GM18870 (cell line): ENCODE data around the gene RAB40B.
"Not testable (repeated sequence)": the region's sequence is repeated elsewhere in the genome, so short reads cannot be mapped to it uniquely, and the experiment has no call there.

Source experiments
- ATAC-seq: cut with Tn5 transposase; IDR thresholded peaks from one replicate; pipeline ENCODE4 v1.9.1; 2021; ENCODE audit warnings: moderate library complexity; ENCODE audit not compliant: unreplicated experiment

RAB40B gene, protein sequence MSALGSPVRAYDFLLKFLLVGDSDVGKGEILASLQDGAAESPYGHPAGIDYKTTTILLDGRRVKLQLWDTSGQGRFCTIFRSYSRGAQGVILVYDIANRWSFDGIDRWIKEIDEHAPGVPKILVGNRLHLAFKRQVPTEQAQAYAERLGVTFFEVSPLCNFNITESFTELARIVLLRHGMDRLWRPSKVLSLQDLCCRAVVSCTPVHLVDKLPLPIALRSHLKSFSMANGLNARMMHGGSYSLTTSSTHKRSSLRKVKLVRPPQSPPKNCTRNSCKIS

GRCh38 chr17:82698065-82698973, at the start of gene RAB40B:
TSS of gene RAB40B (minus strand) at chr17:82698698. CDS start at chr17:82698596, 102 bp downstream.
- ATAC-seq: peak; percentile 97

- ATAC-seq: no peak
These were observed 47.0 kb upstream of the RAB40B start for GRCh38 chr17:82745524-82745923.

DNA sequence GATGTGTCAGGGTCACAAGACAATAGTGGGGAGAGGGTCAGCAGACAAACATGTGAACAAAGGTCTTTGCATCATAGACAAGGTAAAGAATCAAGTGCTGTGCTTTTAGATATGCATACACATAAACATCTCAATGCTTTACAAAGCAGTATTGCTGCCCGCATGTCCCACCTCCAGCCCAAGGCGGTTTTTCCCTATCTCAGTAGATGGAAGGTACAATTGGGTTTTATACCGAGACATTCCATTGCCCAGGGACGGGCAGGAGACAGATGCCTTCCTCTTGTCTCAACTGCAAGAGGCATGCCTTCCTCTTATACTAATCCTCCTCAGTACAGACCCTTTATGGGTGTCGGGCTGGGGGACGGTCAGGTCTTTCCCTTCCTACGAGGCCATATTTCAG, 46.2 kb upstream of the RAB40B start:
- not testable (repeated sequence) for ATAC-seq

GRCh38 chr17:82743344-82744219, 45.1 kb upstream of the RAB40B start:
- ATAC-seq: no peak

DNA sequence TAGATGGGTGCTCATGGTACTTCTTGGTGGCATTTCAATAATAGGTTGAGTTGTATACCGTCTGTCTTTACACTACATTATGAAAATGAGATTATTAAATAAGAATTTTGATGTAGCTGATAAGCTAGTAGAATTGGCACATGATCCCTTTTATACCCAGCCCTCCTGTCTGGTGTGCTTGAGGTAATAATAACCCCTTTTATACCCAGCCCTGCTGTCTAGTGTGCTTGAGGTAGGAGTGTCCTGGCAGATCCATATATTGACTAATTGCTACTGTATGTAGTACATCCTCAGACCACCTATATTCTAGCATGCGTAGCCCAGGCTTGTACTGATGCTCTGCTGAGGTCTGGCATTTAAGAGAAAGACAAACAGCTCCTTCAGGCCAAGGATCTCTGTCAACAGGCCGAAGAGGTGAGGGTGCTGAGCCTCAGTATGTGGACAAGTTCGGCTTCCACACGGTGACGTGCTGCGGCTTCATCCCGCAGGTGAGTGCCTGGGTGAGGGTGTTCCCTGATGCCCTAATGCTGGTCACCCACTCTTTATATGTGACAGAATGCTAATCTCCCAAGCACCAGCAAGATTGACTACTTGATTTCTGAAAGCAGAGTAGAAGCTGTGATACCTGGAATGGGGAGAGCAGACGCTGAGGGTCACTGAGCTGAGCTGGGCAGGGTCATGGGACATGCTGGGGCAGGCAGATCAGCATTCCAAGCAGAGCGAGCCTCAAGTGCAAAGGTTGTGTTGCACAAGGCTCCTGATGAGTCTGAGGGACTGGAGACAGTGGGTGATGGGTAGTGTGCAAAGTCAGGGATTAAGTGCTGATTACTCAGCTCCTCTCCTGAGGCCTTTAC, 42.6 kb upstream of the RAB40B start:
- no peak for ATAC-seq

DNA sequence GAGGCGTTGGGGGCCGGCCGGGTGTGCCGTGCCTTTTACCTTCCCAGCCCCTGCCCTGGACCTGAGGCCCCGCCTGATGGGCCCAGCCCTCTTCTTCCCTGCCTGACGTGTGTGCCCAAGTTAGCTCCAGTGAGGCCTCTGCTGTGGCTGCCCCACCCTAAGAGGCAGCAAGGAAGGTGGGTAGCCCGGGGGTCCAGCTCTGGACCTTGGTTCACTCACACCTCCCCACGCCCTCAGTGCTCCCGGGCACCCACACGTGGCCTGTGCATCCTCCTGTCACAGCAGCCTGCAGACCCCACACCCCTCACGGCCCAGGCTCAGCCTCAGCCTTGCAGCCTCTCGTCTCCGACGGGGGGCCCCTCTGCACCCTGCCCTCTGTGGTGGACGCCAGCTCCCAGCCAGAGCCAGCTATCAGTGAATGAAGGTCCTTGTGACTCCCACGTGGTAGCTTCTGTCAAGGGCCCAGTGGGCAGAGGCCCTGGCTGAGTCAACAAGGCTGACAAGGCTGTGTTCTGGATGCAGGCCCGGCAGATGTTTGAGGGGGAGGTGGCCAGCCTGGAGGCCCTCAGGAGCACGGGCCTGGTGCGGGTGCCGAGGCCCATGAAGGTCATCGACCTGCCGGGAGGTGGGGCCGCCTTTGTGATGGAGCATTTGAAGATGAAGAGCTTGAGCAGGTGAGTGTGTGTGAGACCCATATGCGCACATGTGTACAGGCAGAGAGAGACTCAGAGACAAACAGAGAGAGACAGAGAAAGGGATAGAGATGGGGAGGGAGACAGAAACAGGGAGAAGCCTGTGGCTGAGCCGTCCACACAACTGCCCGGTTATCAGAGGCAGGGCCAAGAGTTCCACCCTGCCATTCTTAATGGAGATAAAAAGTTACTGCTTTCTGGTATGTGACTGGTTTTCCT, 39.7 kb upstream of the RAB40B start:
- ATAC-seq: no peak

DNA sequence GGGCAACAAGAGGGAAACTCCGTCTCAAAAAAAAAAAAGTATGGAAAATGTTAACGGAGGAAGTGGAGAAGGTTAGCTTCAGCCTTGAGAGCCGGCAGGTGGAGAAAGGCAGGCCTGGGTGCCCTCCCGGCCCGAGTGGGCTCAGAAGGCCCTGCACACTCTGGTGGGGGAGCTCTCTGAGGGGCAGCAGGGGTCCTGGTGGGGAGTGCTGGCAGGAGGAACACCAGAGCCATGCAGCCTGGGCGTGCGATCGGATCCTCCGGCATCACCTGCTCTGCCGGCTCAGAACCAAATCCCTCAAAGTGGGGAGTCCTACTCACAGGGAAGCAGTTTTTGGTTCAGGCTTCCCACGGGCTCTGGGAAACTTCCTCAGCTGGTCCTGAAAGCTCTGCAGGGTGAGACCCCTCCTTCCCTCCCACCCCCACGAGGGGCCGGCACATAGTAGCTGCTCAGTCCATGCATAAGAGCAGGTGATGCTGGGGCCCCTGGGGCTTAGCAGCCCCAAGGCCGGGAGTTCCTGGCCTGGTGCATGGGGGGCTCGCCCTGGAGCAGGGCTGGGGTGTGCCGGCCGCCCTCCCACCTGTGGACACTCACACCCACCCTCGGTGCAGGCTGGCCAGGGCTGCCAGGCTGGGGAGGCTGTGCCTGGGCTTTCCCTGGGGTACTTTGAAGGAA, 38.1 kb upstream of the RAB40B start:
- no peak for ATAC-seq

DNA sequence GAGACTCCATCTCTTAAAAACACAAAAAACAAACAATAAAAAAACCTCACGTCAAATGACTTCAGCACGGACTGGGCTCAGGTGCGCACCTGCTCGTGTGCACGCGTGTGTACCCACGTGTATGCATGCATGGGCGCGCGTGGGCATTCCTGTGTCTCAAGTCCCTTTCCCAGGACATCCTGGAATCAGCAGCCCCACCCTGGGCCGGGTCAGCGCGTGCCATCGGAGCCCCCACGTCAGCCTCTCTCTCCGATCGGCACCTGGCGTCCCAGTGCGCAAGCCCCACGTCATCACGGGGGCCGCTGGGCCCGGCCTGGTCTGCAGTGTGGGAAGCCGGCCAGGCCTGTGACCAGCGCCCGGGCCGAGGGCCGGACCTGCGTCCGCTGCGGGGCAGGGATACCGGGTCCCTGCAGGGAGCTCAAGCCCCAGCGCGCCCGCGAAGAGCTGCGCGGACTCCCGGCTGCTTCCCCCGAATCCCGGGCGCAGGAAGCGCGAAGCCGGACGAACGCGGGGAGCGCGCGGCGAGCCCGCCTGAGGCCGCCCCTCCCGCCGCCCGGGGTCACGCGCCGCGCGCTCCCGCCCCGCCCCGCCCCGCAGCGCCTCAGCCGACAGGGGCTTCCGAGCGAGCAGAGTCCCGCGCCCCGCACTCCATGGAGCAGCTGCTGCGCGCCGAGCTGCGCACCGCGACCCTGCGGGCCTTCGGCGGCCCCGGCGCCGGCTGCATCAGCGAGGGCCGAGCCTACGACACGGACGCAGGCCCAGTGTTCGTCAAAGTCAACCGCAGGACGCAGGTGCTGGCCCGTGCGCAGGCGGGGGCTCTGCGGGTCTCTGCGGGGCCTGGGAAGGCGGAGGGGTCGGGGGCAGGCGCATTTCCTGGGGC, 36.7 kb upstream of the RAB40B start, which contains the start of gene FN3K:
Gene FN3K (plus strand): TSS at position 629 of the 880 bp plus-strand sequence. CDS start 22 bp downstream, at position 651.
- no peak for ATAC-seq

DNA sequence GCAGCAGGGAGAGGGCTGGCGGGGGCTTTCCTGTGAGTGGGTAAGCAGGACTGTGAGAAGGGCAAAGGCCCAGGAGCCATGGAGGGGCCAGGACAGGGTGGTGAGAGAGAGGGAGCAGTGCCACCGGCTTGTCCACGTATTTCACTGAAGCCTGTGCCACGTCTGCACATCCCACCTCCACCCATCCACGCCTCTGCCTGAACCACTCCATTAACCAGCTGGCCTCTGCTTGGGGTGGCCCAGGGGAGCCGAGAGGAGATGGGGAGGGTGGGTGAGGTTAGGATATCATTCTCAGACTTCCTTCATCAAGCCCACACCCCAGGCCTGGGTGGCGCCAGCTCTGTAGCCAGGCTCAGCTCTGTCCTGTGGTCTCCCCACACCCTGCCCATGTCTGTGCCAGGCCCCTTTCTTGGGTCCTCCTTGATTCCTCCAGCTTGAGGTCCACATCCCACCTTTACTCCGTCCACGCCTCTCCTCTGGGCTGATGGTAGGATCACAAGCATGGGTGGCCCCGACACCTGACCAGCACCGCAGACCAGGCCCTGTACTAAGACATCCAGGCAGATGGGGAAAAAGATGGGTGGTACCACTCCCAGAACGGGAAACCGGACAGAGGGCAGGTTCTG, 33.7 kb upstream of the RAB40B start:
- no peak for ATAC-seq

DNA sequence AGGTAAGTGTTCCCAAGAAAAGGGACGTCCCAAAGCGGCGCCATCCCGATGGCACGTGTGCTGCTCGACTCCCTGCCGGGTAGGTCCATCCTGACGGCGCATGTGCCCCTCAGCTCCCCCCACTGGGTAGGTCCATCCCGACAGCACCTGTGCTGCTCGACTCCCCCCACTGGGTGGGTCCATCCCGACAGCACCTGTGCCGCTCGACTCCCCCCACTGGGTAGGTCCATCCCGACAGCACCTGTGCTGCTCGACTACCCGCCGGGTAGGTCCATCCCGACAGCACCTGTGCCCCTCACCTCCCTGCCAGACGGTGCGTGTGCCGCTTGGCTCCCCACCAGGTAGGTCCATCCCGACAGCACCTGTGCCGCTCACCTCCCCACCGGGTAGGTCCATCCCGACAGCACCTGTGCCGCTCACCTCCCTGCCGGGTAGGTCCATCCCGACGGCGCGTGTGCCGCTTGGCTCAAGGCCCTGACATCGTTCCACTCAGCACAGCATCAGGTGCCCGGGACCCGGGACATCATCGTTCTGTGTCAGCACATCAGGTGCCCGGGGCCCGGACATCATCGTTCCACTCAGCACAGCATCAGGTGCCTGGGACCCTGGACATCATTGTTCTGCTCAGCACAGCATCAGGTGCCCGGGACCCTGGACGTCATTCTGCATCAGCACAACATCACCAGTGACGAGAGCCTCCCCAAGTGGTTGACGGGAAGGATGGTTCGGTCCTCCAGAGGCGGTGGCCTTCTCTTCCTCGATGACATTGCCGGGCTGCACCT, 31.2 kb upstream of the RAB40B start:
- ATAC-seq: no peak

DNA sequence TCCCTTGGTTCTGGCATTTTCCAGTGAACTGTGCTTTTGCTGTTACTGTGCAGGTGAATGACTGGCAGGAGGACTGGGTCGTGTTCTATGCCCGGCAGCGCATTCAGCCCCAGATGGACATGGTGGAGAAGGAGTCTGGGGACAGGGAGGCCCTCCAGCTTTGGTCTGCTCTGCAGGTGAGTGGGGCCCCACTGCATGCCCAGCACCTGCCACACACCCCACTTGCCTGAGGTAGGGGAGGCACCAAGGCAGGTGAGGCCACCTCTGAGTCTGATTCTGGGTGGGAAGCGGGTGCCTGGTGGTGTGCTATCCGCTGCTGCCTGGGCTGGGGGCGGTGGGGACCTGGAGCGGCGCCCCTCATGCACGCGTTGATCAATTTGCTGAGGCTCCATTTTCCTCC, 27.9 kb upstream of the RAB40B start:
- ATAC-seq: no peak

DNA sequence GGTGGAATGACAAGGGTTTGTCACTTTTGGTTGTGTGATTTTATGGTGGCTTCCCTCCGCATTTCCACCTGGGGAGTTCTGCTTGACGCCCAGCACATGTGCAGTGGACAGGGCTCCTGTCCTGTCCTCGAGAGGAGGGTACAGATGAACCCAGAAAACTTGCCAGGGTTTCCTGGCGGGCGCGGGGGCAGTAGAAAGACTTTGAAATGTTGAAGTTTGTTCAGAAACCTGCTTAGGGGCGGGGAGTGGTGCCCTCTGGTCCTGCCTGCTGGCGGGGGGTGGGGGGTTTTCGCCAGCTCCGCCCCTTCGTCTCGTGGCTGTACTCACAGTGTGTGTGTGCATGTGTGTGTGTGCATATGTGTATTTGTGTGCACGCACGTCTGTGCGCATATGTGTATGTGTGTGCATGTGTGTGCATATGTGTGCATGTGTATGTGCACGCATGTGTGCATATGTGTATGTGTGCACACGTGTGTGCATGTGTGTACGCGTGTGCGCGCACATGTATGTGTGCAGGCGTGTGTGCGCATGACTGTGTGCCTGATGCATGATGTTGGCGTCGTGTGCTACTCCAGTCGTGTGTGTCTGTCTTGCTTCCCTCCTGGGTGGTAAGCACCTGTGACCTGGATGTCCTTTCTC, 24.8 kb upstream of the RAB40B start:
- no peak for ATAC-seq

DNA sequence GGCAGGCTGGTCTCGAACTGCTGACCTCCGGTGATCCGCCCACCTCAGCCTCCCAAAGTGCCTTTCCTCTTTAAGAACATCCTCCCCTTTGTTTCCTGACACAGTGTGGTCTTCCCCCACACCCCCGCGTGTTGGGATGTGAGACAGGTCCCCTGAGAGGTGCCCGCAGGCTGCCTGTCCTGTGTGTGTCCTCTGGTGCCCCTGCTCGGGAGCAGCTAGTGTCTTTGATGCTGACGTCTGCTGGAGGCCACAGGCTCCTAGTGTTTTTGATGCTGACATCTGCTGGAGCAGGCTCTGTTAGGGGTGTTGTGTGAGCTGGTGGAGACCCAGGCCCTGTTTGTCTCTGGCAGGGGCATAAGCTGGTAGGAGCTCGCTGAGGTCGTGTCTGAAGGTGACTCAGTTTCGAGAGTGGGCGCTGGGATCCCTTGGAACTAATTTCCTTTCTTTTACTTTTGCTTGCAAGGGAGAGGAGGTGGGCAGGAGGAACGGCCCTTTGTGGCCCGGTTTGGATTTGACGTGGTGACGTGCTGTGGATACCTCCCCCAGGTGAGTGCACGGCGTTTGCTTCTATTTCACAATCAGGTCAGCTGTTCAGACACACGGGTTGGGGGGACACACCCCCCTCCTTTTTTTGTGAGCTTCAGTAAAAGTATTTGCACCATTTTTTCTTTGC, 24.0 kb upstream of the RAB40B start:
- no peak for ATAC-seq

GRCh38 chr17:82720204-82720603, 21.7 kb upstream of the RAB40B start:
- ATAC-seq: no peak

DNA sequence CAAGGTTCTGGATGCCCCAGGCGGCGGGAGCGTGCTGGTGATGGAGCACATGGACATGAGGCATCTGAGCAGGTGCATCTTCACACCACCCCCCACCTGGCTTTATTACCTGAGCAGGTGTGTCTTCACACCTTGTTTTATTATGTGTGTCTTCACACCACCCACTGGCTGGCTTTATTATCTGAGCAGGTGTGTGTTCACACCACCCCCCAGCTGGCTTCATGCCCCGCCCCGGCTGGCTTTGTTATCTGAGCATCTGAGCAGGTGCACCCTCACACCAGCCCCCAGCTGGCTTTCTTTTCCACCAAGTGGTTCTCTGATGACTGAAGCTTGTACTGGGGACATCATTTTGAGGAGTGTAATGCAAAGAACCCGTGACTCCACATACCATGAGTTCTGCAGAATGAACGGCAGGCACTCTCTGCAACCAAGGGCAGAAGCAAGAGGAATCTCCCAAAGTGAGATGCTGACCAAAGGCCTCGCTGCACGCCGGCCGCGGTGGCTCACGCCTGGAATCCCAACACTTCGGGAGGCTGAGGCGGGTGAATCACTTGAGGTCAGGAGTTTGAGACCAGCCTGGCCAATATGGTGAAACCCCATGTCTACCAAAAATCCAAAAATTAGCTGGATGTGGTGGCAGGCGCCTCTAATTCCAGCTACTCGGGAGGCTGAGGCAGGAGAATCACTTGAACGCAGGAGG, 20.6 kb upstream of the RAB40B start:
- no peak for ATAC-seq
